ENCODE data around the gene SERPINE1. TPM values are rescaled to one million over a fixed set of nuclear protein-coding genes. Genes with fewer than 3 reads are reported as not detected.

SERPINE1 gene
- total and polyA plus RNA-seq, 2 of the 13 experiments (the other 11 are each of a cell fraction or from before 2014, with no cell fraction given), result 21.2 to 1,576 TPM

- no peak for TF ChIP-seq LRRFIP1 (CRISPR knock-in tag; conservative IDR thresholded peaks at IDR 0.05)
- TF ChIP-seq ZNF614 (CRISPR knock-in tag; IDR thresholded peaks at IDR 0.05; ENCODE audit: borderline replicate concordance), result no peak
- no peak for TF ChIP-seq POLR2AphosphoS2 (IDR thresholded peaks at IDR 0.05; ENCODE audit: low read depth, low read length)
- peak; percentile 23; the same call in 1 of the 2 replicates for TF ChIP-seq ARID4A (CRISPR knock-in tag; IDR thresholded peaks at IDR 0.05; ENCODE audit: borderline replicate concordance)
- peak; percentile 46; the same call in 1 of the 2 replicates for TF ChIP-seq ZNF777 (CRISPR knock-in tag; IDR thresholded peaks at IDR 0.05)
- TF ChIP-seq ZFP82 (CRISPR knock-in tag; IDR thresholded peaks at IDR 0.05; ENCODE audit: borderline replicate concordance), result no peak
- no peak for TF ChIP-seq ZNF275 (CRISPR knock-in tag; IDR thresholded peaks at IDR 0.05; ENCODE audit: borderline replicate concordance)
- TF ChIP-seq ZNF124 (CRISPR knock-in tag; IDR thresholded peaks at IDR 0.05), result no peak
- no peak for TF ChIP-seq ZNF639 (CRISPR knock-in tag; conservative IDR thresholded peaks at IDR 0.05)
- no peak for TF ChIP-seq GRHL1 (CRISPR knock-in tag; conservative IDR thresholded peaks at IDR 0.05)
- TF ChIP-seq EZH2 (conservative IDR thresholded peaks at IDR 0.05; ENCODE audit: low read depth, low read length), result peak; percentile 57; the same call in 1 of the 2 replicates
- no peak for TF ChIP-seq ZNF616 (CRISPR knock-in tag; IDR thresholded peaks at IDR 0.05; ENCODE audit: low read depth)
- TF ChIP-seq ELF3 (CRISPR knock-in tag; IDR thresholded peaks at IDR 0.05), result no peak
- no peak for TF ChIP-seq TOPORS (CRISPR knock-in tag; IDR thresholded peaks at IDR 0.05)
- no peak for TF ChIP-seq ZSCAN29 (CRISPR knock-in tag; conservative IDR thresholded peaks at IDR 0.05)
- TF ChIP-seq ZNF136 (CRISPR knock-in tag; IDR thresholded peaks at IDR 0.05; ENCODE audit: low read depth), result no peak
- no peak for TF ChIP-seq ZNF644 (CRISPR knock-in tag; IDR thresholded peaks at IDR 0.05; ENCODE audit: low read depth)
Observed at GRCh38 chr7:101180130-101180755, 53.3 kb downstream of the SERPINE1 start, which contains the start of gene NAT16 (continued).

Measured in HepG2 (cell line).